ENCODE data around the gene OASL.

Gene OASL

GRCh38 chr12:121062391-121063045, 23.5 kb upstream of the OASL start:
- Histone ChIP-seq H3K36me3 (ENCODE audit: control insufficient read depth in 1 of 2, insufficient read depth in 2 of 2, low read depth in 1 of 2, low read length in 2 of 2) (no peaks in the 10 kb centered on the region), H3K4ac (ENCODE audit: low read depth in 1 of 2, low read length in 2 of 2) (no peak overlapping the region), H3K4me1 (ENCODE audit: control insufficient read depth, insufficient read depth, low read depth, low read length) (peaks cover 4% of the 10 kb centered on the region), H3K9ac (ENCODE audit: low read length) (no peak overlapping the region), H4K91ac (ENCODE audit: low read length) (no peak overlapping the region), H2AK5ac (ENCODE audit: low read length, severe bottlenecking) (no peak overlapping the region), H2BK5ac (ENCODE audit: low read depth, low read length, poor library complexity, severe bottlenecking) (no peak overlapping the region), H3K14ac (ENCODE audit: low read length in 2 of 2) (no peak overlapping the region), H3K27me3 (ENCODE audit: control insufficient read depth in 1 of 2, insufficient read depth in 1 of 2, low read length in 2 of 2) (peaks cover 3 to 12% of the 10 kb centered on the region in 2 experiments), H2BK12ac (ENCODE audit: low read length in 2 of 2) (no peak overlapping the region), H3K9me3 (ENCODE audit: control insufficient read depth, low read length) (no peaks in the 10 kb centered on the region), H3K4me2 (ENCODE audit: low read length, poor library complexity, severe bottlenecking) (no peak overlapping the region), H3K27ac (ENCODE audit: low read length, poor library complexity, severe bottlenecking) (no peak overlapping the region), H3K4me3 (ENCODE audit: insufficient read depth in 1 of 2, low read depth in 1 of 2, low read length in 2 of 2) (no peak overlapping the region), H4K8ac (ENCODE audit: low read length) (no peak overlapping the region), H3K18ac (ENCODE audit: low read depth in 1 of 2, low read length in 2 of 2) (no peak overlapping the region), H2AFZ (ENCODE audit: low read depth, low read length) (no peak overlapping the region), H2BK120ac (ENCODE audit: low read depth, low read length) (no peak overlapping the region), H3K23ac (ENCODE audit: low read length in 2 of 2) (no peak overlapping the region), H2BK15ac (ENCODE audit: low read depth, poor library complexity, severe bottlenecking) (no peak overlapping the region), H3K79me1 (replicated peaks; ENCODE audit: low read length, poor library complexity, severe bottlenecking) (no peaks in the 10 kb centered on the region)
- WGBS = 85% methylated on average over 11 of the region's 11 CpGs
- no peak for DNase-seq

DNA sequence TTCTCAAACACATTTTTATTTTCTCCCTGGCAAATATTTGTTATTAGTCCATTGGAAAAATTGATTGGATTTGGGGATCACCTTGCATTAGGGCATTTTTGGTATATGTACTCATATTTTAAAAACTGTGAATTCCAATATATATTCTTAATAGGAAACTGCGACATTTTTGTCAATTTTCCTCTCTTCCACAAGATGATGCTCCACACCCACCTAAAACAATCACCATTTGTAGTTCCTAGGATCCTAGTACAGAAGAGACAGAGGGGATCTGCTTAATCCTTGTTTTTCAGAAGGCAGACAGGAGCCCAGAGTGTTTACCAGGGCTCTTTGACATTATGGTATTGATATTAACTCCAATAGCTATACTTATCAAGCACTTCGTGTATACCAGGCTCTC, 22.8 kb upstream of the OASL start:
- Histone ChIP-seq H3K27me3 (ENCODE audit: control insufficient read depth in 1 of 2, insufficient read depth in 1 of 2, low read length in 2 of 2) (peaks cover 0 to 8% of the 10 kb centered on the region in 2 experiments), H4K91ac (ENCODE audit: low read length) (no peak overlapping the region), H3K36me3 (ENCODE audit: control insufficient read depth in 1 of 2, insufficient read depth in 2 of 2, low read depth in 1 of 2, low read length in 2 of 2) (no peaks in the 10 kb centered on the region), H2AFZ (ENCODE audit: low read depth, low read length) (no peak overlapping the region), H3K18ac (ENCODE audit: low read depth in 1 of 2, low read length in 2 of 2) (no peak overlapping the region), H2BK120ac (ENCODE audit: low read depth, low read length) (no peak overlapping the region), H3K4ac (ENCODE audit: low read depth in 1 of 2, low read length in 2 of 2) (no peak overlapping the region), H3K4me3 (ENCODE audit: insufficient read depth in 1 of 2, low read depth in 1 of 2, low read length in 2 of 2) (no peak overlapping the region), H2BK5ac (ENCODE audit: low read depth, low read length, poor library complexity, severe bottlenecking) (no peak overlapping the region), H2AK5ac (ENCODE audit: low read length, severe bottlenecking) (no peak overlapping the region), H3K23ac (ENCODE audit: low read length in 2 of 2) (no peak overlapping the region), H3K27ac (ENCODE audit: low read length, poor library complexity, severe bottlenecking) (no peak overlapping the region), H3K9me3 (ENCODE audit: control insufficient read depth, low read length) (no peaks in the 10 kb centered on the region), H3K79me1 (replicated peaks; ENCODE audit: low read length, poor library complexity, severe bottlenecking) (no peaks in the 10 kb centered on the region), H3K9ac (ENCODE audit: low read length) (no peak overlapping the region), H3K4me1 (ENCODE audit: control insufficient read depth, insufficient read depth, low read depth, low read length) (peaks cover 4% of the 10 kb centered on the region), H3K14ac (ENCODE audit: low read length in 2 of 2) (no peak overlapping the region), H2BK15ac (ENCODE audit: low read depth, poor library complexity, severe bottlenecking) (no peak overlapping the region), H4K8ac (ENCODE audit: low read length) (no peak overlapping the region), H2BK12ac (ENCODE audit: low read length in 2 of 2) (no peak overlapping the region), H3K4me2 (ENCODE audit: low read length, poor library complexity, severe bottlenecking) (no peak overlapping the region)
- WGBS = no CpG with 5 or more reads among the region's 2 CpGs
- DNase-seq = peak; percentile 6

DNA sequence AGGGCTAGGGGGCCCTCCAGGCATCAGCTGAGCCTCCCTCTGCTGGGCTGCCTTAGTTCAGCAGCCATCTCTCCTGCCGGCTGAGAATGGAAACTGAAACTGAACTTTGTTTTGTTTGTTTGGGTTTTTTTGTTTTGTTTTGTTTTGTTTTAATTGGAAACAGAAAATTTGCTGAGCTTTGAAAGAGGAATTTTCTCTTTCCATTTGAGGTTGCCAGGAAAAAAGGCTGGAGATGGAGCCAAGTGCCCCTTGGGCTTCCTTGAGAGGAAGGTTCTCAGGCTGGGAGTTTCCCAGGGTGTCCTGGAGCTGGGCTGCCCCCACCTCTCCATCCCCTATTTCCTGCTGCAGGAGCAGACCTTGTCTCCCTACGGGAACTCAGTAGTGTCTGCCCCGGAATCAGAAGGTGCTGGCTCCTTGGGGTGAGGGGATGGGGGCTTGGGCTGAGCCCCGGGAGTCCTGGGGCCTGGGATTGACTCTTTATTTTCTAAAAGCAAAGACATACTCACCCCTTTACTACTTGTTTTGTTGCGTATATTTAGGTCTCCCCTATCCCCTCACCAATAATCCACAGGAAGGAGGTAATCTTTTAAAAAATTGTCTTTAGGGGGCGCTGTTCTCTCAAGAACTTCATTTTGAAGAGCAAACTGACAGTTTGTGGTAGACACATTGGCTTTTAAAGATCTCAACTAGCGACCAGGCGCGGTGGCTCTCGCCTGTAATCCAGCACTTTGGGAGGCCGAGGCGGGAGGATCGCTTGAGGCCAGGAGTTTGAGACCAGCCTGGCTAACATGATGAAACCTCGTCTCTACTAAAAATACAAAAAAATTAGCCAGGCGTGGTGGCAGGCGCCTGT, 21.3 kb upstream of the OASL start:
- no peak overlapping the region for H2BK5ac ChIP-seq (ENCODE audit: low read depth, low read length, poor library complexity, severe bottlenecking)
- H3K4me1 ChIP-seq (ENCODE audit: control insufficient read depth, insufficient read depth, low read depth, low read length) = peaks cover 4% of the 10 kb centered on the region
- H4K8ac ChIP-seq (ENCODE audit: low read length) = peak overlapping the region; percentile 97
- peak overlapping the region; percentile 62 for H2BK15ac ChIP-seq (ENCODE audit: low read depth, poor library complexity, severe bottlenecking)
- no peak overlapping the region for H3K27ac ChIP-seq (ENCODE audit: low read length, poor library complexity, severe bottlenecking)
- no peaks in the 10 kb centered on the region for H3K9me3 ChIP-seq (ENCODE audit: control insufficient read depth, low read length)
- peak overlapping the region; percentile 80 to 94 for H3K18ac ChIP-seq (ENCODE audit: low read depth in 1 of 2, low read length in 2 of 2)
- H3K36me3 ChIP-seq (ENCODE audit: control insufficient read depth in 1 of 2, insufficient read depth in 2 of 2, low read depth in 1 of 2, low read length in 2 of 2) = no peaks in the 10 kb centered on the region
- H3K23ac ChIP-seq (ENCODE audit: low read length in 2 of 2) = no peak overlapping the region
- peak overlapping the region; percentile 94 for H3K9ac ChIP-seq (ENCODE audit: low read length)
- peak overlapping the region in 1 of 2 experiments; percentile 3 for H3K4ac ChIP-seq (ENCODE audit: low read depth in 1 of 2, low read length in 2 of 2)
- H3K4me3 ChIP-seq (ENCODE audit: insufficient read depth in 1 of 2, low read depth in 1 of 2, low read length in 2 of 2) = peak overlapping the region in 1 of 2 experiments; percentile 71
- H2BK12ac ChIP-seq (ENCODE audit: low read length in 2 of 2) = no peak overlapping the region
- H4K91ac ChIP-seq (ENCODE audit: low read length) = peak overlapping the region; percentile 81
- peak; percentile 82 for DNase-seq
- 40% methylated on average over 9 of the region's 16 CpGs for WGBS
- no peaks in the 10 kb centered on the region for H3K79me1 ChIP-seq (replicated peaks; ENCODE audit: low read length, poor library complexity, severe bottlenecking)
- H2AFZ ChIP-seq (ENCODE audit: low read depth, low read length) = peak overlapping the region; percentile 43
- no peak overlapping the region for H2BK120ac ChIP-seq (ENCODE audit: low read depth, low read length)
- peak overlapping the region; percentile 35 for H3K4me2 ChIP-seq (ENCODE audit: low read length, poor library complexity, severe bottlenecking)
- no peak overlapping the region for H2AK5ac ChIP-seq (ENCODE audit: low read length, severe bottlenecking)
- peaks cover 0 to 8% of the 10 kb centered on the region in 2 experiments for H3K27me3 ChIP-seq (ENCODE audit: control insufficient read depth in 1 of 2, insufficient read depth in 1 of 2, low read length in 2 of 2)
- H3K14ac ChIP-seq (ENCODE audit: low read length in 2 of 2) = no peak overlapping the region

All from mesenchymal stem cell (in vitro differentiated cells and primary cell).